HEK293 (cell line): ENCODE measurements around the gene EDEM1.

ENCODE experiments used
- CTCF ChIA-PET: fragments of 350-600 bp; formaldehyde crosslinking; extraction: SDS; loops from one replicate; lab custom pipeline; 2021; ENCODE audit warnings: antibody characterized with exemption; lab: Yijun Ruan, JAX
- POLR2A ChIA-PET: fragments of 300-600 bp; formaldehyde crosslinking; extraction: SDS; loops from one replicate; lab custom pipeline; 2020; ENCODE audit warnings: antibody characterized with exemption, inconsistent platforms; lab: Yijun Ruan, JAX
- H3K27ac ChIP-seq: fragments of 200-500 bp; sonication (Bioruptor generic); 2 replicates; pipeline ENCODE4 v1.5.1; 2014; ENCODE audit warnings: low read depth, low read length, control low read depth, inconsistent platforms; ENCODE audit errors: extremely low read depth
- H3K36me3 ChIP-seq, 2 experiments: fragments of 200-500 bp in 1 of 2; sonication (Bioruptor generic) in 1 of 2; 1 replicate in 1 of 2; 2 replicates in 1 of 2; pipeline ENCODE4 v1.5.1; 2014 to 2017; ENCODE audit warnings: inconsistent platforms in 2 of 2, low read length in 2 of 2; ENCODE audit not compliant: control insufficient read depth in 2 of 2, insufficient read depth in 1 of 2
- H3K4me1 ChIP-seq: fragments of 200-500 bp; sonication (Bioruptor generic); 2 replicates; pipeline ENCODE4 v1.5.1; 2014; ENCODE audit warnings: mild to moderate bottlenecking, low read length, inconsistent platforms; ENCODE audit not compliant: control insufficient read depth, insufficient read depth
- H3K4me3 ChIP-seq: 2 replicates; pipeline ENCODE4 v1.5.1; 2011; ENCODE audit warnings: low read depth, mild to moderate bottlenecking, control low read depth, low read length, moderate library complexity
- H3K9me3 ChIP-seq: fragments of 200-500 bp; sonication (Bioruptor generic); 2 replicates; pipeline ENCODE4 v1.5.1; 2014; ENCODE audit warnings: low read depth, low read length, inconsistent platforms; ENCODE audit not compliant: control insufficient read depth, insufficient read depth
- EGR2 ChIP-seq: fragments of 450-650 bp; formaldehyde crosslinking; IDR thresholded peaks from 2 replicates; pipeline ENCODE4 v1.5.1; 2016; ENCODE audit warnings: low read depth, missing biosample characterization, missing genetic modification characterization
- FEZF1 ChIP-seq: fragments of 450-650 bp; formaldehyde crosslinking; IDR thresholded peaks from 2 replicates; pipeline ENCODE4 v1.5.1; 2016; ENCODE audit warnings: missing biosample characterization, missing genetic modification characterization
- KLF1 ChIP-seq: fragments of 450-650 bp; formaldehyde crosslinking; IDR thresholded peaks from 2 replicates; pipeline ENCODE4 v1.5.1; 2016; ENCODE audit warnings: missing biosample characterization, missing genetic modification characterization
- PRDM1 ChIP-seq: fragments of 450-650 bp; formaldehyde crosslinking; IDR thresholded peaks from 2 replicates; pipeline ENCODE4; 2016; ENCODE audit warnings: missing biosample characterization, missing genetic modification characterization
- PRDM6 ChIP-seq: fragments of 450-650 bp; formaldehyde crosslinking; IDR thresholded peaks from 2 replicates; pipeline ENCODE4 v1.5.1; 2017; ENCODE audit warnings: missing biosample characterization, missing genetic modification characterization
- WT1 ChIP-seq: fragments of 450-650 bp; formaldehyde crosslinking; IDR thresholded peaks from 2 replicates; pipeline ENCODE4 v1.5.1; 2016; ENCODE audit warnings: missing biosample characterization, missing genetic modification characterization
- ZFHX2 ChIP-seq: fragments of 450-650 bp; formaldehyde crosslinking; conservative IDR thresholded peaks from 2 replicates; pipeline ENCODE4 v1.5.1; 2016; ENCODE audit warnings: missing biosample characterization, missing genetic modification characterization
- ZNF140 ChIP-seq: fragments of 450-650 bp; formaldehyde crosslinking; IDR thresholded peaks from 2 replicates; pipeline ENCODE4 v1.5.1; 2016; ENCODE audit warnings: missing biosample characterization, missing genetic modification characterization
- ZNF423 ChIP-seq: fragments of 450-650 bp; formaldehyde crosslinking; IDR thresholded peaks from 2 replicates; pipeline ENCODE4 v1.5.1; 2016; ENCODE audit warnings: missing biosample characterization, missing genetic modification characterization
- ZNF548 ChIP-seq: fragments of 450-650 bp; formaldehyde crosslinking; IDR thresholded peaks from 2 replicates; pipeline ENCODE4 v1.5.1; 2016; ENCODE audit warnings: missing biosample characterization, missing genetic modification characterization
- TF ChIP-seq, protein P1 (sequence below): fragments of 450-650 bp; IDR thresholded peaks from 2 replicates; pipeline ENCODE4 v1.5.1; 2018; ENCODE audit warnings: missing biosample characterization, mild to moderate bottlenecking, missing genetic modification characterization
- TF ChIP-seq, protein P2 (sequence below): fragments of 450-650 bp; formaldehyde crosslinking; IDR thresholded peaks from 2 replicates; pipeline ENCODE4 v1.5.1; 2016; ENCODE audit warnings: missing biosample characterization, missing genetic modification characterization

Gene EDEM1

GRCh38 chr3:5218815-5219214 is 31.3 kb downstream of the EDEM1 start (continued):
- TF ChIP-seq WT1 (tag by site-specific recombination): no peak
- TF ChIP-seq KLF1 (tag by site-specific recombination): no peak

DNA sequence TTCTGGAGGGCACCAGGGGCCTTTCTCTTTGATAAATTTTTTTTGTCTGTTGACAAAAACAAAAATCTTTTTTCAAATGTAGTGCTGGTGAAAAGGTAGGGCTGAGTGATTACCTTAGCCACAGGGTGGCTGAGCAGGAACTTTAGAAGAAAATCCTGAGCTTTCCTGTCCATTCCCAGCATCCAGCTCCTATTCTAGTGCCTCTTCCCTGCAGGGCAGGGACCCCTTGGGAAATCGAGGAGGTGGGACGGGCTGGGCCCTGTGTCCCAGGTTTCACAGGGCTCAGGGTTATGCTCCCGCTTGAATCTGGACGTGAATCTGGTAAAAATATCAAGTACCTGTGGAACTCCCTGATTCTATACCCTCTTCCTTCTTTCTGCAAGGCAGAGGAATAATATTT is 31.7 kb downstream of the EDEM1 start:
- peaks cover 14 to 57% of the 10 kb centered on the region in 2 experiments for H3K36me3 ChIP-seq
- TF ChIP-seq FEZF1 (tag by site-specific recombination) (no peak), PRDM6 (no peak), ZNF423 (tag by site-specific recombination) (no peak), PRDM1 (tag by site-specific recombination) (no peak)
- TF ChIP-seq, protein P1, sequence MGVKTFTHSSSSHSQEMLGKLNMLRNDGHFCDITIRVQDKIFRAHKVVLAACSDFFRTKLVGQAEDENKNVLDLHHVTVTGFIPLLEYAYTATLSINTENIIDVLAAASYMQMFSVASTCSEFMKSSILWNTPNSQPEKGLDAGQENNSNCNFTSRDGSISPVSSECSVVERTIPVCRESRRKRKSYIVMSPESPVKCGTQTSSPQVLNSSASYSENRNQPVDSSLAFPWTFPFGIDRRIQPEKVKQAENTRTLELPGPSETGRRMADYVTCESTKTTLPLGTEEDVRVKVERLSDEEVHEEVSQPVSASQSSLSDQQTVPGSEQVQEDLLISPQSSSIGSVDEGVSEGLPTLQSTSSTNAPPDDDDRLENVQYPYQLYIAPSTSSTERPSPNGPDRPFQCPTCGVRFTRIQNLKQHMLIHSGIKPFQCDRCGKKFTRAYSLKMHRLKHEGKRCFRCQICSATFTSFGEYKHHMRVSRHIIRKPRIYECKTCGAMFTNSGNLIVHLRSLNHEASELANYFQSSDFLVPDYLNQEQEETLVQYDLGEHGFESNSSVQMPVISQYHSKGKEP (tag by site-specific recombination): no peak
- CTCF ChIA-PET: no interaction called here

DNA sequence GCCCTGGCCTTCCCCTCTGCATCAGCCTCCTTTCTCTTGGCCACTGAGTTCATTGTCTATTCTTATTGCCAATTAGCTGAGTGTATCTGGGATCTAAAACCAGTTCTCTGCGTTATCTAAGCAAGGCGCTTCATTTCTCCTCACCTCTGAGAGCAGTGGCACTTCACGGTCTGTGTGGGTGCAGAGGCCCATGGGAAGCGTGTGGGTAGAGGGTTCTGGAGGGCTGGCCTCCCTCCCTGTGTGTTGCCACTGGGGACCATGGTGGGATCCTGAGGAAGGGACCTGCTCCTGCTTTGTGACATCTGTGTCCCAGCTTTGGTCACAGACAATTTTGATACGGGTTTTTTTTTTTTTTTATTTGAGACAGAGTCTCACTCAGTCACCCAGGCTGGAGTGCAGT is 32.7 kb downstream of the EDEM1 start:
- POLR2A ChIA-PET: no interaction called here
- Histone ChIP-seq H3K36me3 (peaks cover 14 to 47% of the 10 kb centered on the region in 2 experiments), H3K27ac (no peak overlapping the region), H3K4me3 (no peak overlapping the region)
- CTCF ChIA-PET: interaction anchor here (2.0 kb wide), 1 partner anchor 13 kb away, joined by 7 read pairs; no protein-coding TSS in a partner anchor
- TF ChIP-seq, protein P2, sequence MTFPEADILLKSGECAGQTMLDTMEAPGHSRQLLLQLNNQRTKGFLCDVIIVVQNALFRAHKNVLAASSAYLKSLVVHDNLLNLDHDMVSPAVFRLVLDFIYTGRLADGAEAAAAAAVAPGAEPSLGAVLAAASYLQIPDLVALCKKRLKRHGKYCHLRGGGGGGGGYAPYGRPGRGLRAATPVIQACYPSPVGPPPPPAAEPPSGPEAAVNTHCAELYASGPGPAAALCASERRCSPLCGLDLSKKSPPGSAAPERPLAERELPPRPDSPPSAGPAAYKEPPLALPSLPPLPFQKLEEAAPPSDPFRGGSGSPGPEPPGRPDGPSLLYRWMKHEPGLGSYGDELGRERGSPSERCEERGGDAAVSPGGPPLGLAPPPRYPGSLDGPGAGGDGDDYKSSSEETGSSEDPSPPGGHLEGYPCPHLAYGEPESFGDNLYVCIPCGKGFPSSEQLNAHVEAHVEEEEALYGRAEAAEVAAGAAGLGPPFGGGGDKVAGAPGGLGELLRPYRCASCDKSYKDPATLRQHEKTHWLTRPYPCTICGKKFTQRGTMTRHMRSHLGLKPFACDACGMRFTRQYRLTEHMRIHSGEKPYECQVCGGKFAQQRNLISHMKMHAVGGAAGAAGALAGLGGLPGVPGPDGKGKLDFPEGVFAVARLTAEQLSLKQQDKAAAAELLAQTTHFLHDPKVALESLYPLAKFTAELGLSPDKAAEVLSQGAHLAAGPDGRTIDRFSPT: no peak
- peak; percentile 59 for TF ChIP-seq EGR2 (tag by site-specific recombination)
- peak; percentile 71 for TF ChIP-seq ZFHX2 (tag by site-specific recombination)
- TF ChIP-seq, all 188 proteins: peak for 2
- Histone ChIP-seq H3K9me3 (no peaks in the 10 kb centered on the region), H3K4me1 (no peaks in the 10 kb centered on the region)

More for the DNA sequence above, 31.7 kb downstream of the EDEM1 start:
- no peak overlapping the region for H3K27ac ChIP-seq
- H3K9me3 ChIP-seq: no peaks in the 10 kb centered on the region
- POLR2A ChIA-PET: no interaction called here
- no peak overlapping the region for H3K4me3 ChIP-seq
- no peaks in the 10 kb centered on the region for H3K4me1 ChIP-seq

DNA sequence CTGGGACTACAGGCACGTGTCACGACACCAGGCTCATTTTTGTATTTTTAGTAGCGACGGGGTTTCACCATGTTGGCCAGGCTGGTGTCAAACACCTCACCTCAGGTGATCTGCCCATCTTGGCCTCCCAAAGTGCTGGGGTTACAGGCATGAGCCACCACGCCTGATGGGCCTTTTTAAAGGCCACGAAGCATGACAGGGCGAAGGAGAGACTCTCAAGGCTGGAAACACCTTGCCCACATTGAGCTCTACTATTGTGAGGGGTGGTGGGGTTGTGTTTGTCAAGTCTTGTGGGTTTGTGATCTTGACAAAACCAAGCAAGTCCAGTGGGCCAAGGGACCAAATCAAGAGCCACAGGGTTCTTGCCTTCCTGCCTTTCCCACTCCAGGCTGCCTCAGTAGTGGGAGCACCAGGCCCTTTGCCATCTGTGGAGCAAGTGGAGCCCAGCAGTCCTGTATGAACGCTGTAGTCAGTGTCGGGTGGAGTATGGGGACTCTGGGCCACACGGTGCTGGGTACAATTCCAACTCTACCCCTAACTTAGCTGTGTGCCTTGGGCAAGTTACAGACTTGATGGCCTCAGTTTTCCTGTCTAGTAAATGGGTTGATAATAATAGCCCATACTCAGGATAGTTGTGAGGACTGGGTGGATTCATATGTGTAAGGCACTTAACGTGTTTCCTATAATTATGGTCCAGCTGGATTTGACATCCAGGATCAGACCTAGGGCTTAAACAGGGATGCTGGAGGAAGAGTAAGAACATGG is 33.3 kb downstream of the EDEM1 start:
- Histone ChIP-seq H3K9me3 (no peaks in the 10 kb centered on the region), H3K4me1 (no peaks in the 10 kb centered on the region), H3K27ac (no peak overlapping the region), H3K36me3 (peaks cover 14 to 40% of the 10 kb centered on the region in 2 experiments), H3K4me3 (no peak overlapping the region)
- CTCF ChIA-PET: interaction anchor here (0.7 to 2.0 kb wide), 2 partner anchors 12 to 588 kb away, joined by 3 to 7 read pairs; no protein-coding TSS in a partner anchor
- POLR2A ChIA-PET: no interaction called here
- TF ChIP-seq ZNF548 (tag by site-specific recombination) (no peak), ZNF140 (tag by site-specific recombination) (0 out of 2 replicates have a peak, but pooled peaks have one; percentile 6)
